ENCODE data around the gene HOXD9. TPM values are rescaled to one million over a fixed set of nuclear protein-coding genes. Genes with fewer than 3 reads are reported as not detected.

Gene HOXD9
- total RNA-seq, 2 experiments from 2014 or later = not detected

Small RNA genes within 50 kb of the gene (microRNA-seq; reads per million reads assigned to microRNA genes)
- 1.6 reads per million for gene MIR10B (ENCODE audit: borderline microRNAs expressed, borderline number of aligned reads, borderline replicate concordance)

Other genes starting within 250 kb of the HOXD9 start
- gene LNPK, start 120.5 kb upstream of the HOXD9 start, total RNA-seq = 10 to 100 TPM; 31.2 to 36.6 TPM
- gene EVX2, start 38.8 kb upstream of the HOXD9 start, total RNA-seq = not detected
- gene HOXD13, start 30.0 kb upstream of the HOXD9 start, total RNA-seq = not detected
- gene HOXD12, start 22.9 kb upstream of the HOXD9 start, total RNA-seq = not detected
- gene HOXD11, start 15.4 kb upstream of the HOXD9 start, total RNA-seq = not detected
- gene HOXD10, start 5.9 kb upstream of the HOXD9 start, total RNA-seq = not detected
- gene HOXD8, start 7.0 kb downstream of the HOXD9 start, total RNA-seq = not detected
- gene HOXD4, start 28.8 kb downstream of the HOXD9 start, total RNA-seq = not detected
- gene HOXD3, start 34.6 kb downstream of the HOXD9 start, total RNA-seq = not detected
- not detected for gene HOXD1, start 65.9 kb downstream of the HOXD9 start, total RNA-seq
- 10 to 100 TPM; 25.8 to 28.2 TPM for gene MTX2, start 146.7 kb downstream of the HOXD9 start, total RNA-seq

Data from activated CD4-positive, alpha-beta memory T cell treated with anti-CD3 and anti-CD28 coated beads for 36 hours (primary cell).